Hematopoietic multipotent progenitor cell treated with erythropoietin and hydrocortisone succinate and interleukin-3 and kit ligand, for 17 days (in vitro differentiated cells): ENCODE measurements around the gene PGA4.

Source experiments
- DNase-seq: peaks from one replicate; pipeline ENCODE4 v3.0.0-alpha.2; 2015; ENCODE audit warnings: low spot score

PGA4 gene

DNA sequence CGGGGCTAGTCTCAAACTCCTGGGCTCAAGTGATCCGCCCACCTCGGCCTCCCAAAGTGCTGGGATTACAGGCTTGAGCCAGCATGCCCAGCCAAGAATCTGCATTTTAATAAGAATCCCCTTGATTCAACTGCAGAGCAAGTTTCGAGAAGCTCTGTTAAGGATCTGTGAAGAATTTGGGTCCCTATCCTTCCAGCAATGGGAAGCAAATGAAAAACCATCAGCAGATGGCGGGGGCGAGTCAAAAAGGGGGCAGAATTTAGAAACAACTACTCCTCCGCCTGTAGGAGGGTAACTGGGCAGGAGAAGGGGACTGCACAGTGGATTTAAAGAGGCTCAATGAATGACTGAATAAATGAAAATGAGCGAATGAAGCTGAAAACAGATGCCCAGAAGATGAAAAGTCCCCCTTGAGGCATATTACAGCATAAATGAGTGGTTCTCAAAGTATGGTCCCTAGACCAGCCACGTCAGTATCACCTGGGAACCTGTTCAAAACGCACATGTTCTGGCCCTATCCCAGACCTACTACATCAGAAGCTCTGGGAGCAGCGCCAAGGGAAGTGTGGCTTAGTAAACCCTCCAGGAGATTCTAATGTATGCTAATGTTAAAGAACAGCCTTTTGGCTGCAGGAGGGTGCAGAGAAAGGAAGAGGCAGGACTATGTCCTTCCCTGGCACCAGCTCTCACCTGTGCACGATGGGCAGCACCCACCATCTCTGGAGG, 58.0 kb downstream of the PGA4 start:
- DNase-seq: peak; percentile 46

DNA sequence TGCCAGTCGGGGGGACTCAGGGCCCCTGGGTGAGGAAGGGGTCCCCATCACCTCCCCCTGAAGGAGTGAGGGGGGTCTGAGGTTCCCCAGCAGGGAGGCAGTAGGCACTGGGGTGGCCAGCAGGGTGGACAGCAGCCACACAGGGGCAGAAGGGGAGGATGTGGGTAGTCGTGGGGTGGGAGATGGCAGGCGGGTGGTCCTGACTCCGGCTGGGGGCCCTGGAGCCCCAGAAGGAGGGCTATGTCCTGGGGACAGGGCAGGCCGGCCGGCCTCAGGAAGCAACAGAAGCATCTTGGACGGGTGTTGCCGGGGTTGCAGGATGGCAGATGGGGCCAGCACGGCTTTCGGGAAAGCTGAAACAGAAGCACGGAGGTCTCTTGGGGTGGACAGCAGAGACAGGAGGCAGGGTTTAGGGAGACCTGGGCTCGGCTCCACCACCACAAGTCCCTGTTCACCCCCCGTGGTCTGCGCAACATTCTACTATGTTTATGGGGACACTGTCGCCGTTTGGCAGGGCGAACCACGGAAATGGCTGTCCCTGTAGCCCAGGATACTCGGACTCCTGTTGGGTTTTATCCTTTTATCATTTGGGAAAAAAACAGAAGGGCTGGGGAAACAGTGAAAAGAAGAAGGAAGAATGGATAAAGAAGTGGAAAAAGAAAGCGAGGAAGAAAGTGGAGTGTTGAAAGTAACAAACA, 58.9 kb downstream of the PGA4 start:
- no peak for DNase-seq
